GM19351 (cell line): ENCODE data around the gene ESRRB.

ENCODE experiments used
- ATAC-seq: cut with Tn5 transposase; IDR thresholded peaks from one replicate; pipeline ENCODE4 v1.9.1; 2021; ENCODE audit warnings: mild to moderate bottlenecking, moderate library complexity; ENCODE audit not compliant: unreplicated experiment

ESRRB gene

DNA sequence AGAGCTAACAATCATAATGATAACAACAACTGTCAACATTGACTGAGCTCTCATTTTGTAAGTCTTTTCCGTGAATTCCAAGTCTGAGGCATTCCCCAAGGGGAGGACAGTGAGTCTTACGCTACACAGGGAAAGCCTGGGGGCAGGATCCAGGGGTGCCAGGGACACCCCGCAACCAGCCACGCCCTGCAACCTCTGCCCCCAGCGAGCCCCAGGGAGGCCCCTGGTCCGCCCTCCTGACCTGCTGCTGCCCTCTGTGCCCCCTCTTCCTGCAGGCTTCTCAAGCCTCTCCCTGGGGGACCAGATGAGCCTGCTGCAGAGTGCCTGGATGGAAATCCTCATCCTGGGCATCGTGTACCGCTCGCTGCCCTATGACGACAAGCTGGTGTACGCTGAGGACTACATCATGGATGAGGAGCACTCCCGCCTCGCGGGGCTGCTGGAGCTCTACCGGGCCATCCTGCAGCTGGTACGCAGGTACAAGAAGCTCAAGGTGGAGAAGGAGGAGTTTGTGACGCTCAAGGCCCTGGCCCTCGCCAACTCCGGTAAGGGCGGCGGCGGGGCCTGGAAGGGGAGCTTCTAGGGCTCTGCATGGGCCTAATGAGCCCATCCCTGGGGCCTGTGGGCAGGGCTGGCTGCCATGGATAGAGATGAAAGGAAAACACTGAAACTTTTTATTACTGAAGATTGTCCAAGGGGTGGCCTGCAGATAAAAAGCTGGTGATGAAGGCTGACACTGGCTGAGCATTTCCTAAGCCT, 115.4 kb downstream of the ESRRB start:
- no peak for ATAC-seq

DNA sequence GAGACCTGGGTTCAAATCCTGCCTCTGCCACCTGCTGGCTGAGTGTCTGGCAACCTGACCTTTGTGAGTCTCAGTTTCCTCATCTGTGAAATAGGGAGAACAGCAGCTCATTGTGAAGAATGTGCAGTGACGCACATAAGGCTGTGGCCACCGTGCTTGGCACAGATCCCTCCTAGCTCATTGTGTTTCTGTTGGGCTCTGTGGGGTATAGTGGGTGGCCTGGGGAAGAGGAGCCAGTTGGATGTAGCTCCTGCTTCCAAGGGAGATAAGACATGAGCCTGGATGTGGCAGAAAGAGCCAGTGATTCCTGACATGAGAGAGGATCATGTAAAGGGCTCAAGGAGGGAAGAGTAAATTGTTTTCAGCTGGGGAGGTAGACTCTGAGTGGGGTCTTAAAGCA, 120.0 kb downstream of the ESRRB start:
- no peak for ATAC-seq

DNA sequence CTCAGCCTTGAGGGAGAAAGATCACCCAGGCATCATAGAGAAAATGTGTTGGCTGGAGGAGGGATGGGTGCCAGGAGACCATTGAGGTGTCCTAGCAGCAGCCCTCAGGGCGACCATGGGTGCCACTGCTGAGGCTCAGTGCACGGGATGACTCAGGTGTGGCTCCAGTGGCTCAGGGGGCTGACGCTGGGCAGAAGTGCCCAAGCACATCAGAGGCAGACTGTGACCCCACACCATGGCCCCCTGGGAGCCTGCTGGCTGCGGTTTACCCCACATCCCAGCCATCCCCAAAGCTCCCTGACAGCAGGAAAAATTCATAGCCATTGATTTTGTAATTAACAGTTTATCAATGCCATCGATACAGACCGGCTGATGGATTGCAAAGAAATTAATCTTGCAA, 120.7 kb downstream of the ESRRB start:
- ATAC-seq = no peak

DNA sequence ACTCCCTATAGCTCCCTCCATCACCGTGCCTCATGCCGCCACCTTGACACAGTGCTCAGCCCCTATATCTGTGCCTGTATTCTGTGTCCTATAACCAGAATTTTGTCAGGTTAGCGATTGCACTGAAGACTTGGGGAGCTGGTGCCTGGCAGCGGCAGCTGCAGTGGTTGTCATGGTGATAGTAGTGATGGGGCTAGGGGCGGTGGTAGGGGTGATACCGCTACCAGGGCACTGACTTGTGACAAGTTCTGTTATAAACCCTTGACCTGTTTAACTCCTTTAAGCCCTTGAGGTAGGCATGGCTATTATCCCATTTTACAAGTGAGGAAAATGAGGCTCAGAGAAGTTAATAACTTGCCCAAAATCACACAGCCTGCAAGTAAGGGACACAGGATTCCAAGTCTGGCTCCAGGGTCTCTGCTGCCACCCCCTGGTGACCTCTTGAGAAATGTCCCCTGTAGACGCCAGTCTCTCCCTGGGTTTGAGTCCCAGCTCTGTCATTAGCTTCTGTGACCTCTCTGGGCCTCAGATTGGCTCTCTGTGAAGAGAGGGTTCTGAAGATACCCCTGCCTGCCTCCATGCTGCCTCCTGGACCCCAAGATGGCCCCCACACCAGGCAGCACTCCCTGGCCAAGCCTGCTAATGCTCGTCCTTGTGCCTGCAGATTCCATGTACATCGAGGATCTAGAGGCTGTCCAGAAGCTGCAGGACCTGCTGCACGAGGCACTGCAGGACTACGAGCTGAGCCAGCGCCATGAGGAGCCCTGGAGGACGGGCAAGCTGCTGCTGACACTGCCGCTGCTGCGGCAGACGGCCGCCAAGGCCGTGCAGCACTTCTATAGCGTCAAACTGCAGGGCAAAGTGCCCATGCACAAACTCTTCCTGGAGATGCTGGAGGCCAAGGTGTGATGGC, 121.9 kb downstream of the ESRRB start:
- ATAC-seq = no peak

DNA sequence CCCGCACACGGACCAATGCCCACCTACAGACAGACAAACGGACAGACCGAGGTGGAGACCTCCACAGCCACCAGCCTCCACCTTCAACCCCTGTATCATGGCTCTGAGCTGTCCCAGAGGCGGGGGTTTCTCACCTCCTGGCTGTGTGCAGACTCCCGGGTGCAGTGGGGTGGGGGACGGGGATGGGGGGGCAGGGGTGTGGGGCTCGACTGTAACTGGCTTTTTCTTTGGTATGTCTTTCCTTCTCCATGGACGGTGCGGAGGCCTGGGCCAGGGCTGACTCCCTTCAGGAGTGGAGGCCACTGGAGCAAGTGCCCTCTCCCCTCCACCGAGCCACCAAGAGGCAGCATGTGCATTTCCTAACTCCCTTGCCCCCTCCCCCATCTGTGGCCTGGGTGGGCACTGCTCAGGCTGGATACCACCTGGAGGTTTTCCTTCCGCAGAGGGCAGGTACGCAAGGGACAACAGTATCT, 122.6 kb downstream of the ESRRB start:
- no peak for ATAC-seq

DNA sequence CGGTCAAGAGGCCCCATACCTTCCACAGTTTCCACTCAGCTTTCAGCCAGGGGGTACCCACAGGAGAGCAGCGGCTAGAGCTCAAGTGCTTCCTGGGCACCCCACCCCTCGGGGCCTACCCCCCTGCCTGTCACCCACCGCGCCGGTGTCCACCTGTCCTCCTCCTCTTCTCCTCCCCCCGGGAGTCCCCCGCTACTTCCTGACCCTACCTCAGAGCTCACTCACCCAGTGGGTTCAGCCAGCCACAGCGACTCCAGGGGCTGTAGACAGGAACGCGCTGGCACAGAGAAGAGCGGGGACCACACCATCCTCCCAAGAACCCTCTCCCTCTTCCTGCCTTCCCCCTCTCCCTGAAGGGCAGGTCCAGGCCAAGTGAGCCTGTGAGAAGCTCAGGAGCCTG, 123.0 kb downstream of the ESRRB start:
- no peak for ATAC-seq

DNA sequence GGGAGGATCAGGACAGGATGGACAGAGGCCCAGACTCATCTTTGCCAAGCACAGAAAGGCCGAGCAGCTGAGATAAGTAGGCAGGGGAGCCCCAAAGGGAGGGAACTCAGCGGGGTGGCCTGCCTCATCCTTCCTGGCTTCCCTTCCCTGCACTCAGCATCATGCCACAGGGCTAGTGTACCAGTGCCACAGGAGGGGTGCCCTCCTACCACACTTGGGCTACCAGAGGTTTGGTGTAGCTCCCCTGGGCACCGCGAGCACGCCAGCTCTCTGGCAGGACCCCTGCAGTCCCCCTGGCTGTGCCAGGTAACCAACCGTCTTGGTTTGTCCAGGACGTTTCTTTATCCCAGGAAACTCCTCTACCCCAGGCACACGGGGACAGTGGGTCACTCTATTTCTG, 123.5 kb downstream of the ESRRB start:
- ATAC-seq = no peak

DNA sequence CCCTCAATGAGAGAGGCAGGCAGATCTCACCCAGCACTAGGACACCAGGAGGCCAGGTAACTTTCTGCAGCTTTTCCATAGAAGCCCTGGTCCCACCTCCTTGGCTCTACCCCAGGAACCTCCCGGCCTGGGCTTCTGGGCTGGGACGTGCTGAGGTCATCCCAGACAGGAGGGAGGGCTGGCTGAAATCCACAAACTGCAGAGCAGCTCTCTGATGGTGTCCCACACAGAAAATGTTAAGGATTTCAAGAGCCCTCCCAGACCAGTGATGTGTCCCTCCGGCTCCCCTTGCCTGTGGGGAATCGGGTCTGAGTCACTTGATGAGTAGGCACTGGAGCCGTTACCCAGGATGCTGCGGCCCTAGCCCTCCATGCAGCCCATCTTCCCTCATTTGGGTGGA, 124.1 kb downstream of the ESRRB start:
- no peak for ATAC-seq

DNA sequence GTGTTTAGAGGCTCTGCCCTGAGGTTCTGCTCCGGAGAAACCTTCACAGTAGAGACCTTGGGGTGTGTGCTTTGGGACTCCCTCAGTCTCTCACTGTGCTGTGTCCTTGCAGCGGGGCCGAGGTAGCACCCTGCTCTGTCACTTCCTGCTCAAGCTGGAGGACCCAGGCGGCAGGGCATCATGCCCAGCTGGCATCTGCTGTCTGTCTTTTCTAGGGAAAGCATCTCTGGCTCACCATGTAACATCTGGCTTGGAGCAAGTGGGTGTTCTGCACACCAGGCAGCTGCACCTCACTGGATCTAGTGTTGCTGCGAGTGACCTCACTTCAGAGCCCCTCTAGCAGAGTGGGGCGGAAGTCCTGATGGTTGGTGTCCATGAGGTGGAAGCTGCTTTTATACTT, 124.5 kb downstream of the ESRRB start:
- ATAC-seq = no peak

DNA sequence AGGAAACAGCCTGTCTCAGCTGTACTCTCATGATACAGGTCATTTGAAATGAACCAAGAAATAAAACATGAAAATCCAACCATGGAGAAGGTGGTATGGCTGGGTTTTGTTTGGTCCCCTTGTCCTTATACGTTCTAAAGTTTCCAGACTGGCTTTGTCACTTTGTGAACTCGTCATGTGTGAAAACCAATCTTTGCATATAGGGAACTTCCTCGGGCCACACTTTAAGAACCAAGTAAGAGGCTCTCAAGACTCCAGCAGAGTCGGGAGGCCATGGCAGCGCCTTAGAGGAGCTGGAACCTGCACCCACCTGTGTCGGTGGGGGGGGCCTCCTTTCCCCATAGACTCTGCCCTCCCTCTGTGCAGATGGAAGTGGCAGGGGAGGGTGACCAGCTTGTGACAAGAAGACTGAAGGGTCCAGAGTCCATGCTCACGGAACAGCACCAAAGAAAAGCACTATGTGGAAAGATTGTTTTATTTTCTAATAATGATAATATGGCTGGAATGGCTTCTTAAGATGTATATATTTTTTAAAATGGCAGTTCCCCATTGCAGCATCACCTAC, 125.3 kb downstream of the ESRRB start:
- no peak for ATAC-seq

DNA sequence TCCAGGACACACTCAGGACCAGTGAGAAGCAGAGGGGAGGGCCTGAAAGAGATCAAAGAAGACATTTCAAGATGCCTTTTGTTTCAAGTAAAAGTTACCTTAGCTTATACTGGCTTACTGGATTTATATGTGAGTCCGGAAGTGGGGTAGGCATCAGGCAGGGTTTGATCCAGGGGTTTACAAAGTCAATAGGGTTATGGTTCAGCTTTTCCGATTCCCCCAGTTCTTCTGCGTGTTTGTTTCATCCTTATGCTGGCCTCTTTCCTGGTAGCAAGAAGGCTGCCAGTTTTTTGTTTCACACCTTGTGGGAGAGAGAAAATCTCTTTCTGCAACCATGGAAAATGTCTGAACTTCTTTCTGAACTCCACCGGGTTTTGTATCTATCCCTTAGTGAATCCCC, 126.3 kb downstream of the ESRRB start:
- no peak for ATAC-seq

DNA sequence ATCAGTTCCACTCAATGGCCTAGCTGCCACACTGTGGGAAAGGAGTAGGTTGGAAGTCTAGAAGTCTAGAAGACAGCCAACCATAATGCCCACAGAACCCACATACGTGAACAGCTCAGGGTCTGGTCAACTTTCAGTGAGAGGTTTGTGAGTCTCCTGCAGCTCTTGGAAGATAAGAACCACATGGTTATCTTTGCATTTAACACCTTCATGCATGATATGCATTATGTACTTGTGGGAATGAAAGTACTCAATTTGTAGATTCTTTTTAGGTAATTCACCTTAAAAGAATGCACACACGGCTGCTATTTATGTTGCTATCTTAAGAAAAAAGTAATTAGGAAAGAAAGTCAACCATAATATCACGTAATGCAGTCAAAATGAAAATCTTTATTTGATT, 126.7 kb downstream of the ESRRB start:
- ATAC-seq = no peak

DNA sequence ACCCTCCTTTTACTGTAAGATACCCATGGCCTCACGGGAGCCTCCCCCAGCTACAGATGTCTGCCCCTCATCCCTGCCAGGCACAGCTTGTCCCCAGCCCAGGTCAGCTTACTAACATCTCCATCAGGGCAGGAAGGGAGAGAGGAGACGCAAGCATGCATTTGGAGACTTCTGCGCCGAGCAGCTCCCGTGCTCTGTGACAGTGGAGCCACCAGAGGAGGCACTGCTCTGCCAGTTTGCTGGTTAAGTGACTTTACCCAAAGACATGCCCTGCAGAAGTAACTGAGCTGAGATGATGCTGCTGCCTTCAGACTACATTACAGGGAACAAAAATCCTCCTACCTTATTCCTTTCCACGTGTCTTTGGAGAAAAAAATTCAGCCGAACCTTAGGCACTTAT, 133.4 kb downstream of the ESRRB start:
- no peak for ATAC-seq

DNA sequence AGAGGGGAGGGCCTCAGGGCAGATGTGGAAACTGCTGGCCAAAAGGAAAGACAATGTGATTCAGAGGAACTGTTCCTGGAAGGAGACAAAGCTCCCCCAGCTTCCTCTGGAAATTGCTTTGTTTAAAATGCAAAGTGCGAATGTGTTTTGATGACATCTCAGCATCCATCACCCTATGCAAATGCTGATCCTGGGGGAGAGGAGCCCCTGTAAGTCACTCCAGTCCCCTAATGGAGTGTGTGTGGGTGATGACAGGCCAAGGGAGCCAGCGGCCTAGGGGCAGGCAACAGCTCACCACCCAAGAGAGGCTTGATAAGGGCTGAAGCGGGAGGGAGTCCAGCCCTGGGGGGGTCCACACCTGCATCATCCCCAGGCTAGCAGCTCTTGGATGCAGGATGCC, 134.2 kb downstream of the ESRRB start:
- ATAC-seq = no peak

DNA sequence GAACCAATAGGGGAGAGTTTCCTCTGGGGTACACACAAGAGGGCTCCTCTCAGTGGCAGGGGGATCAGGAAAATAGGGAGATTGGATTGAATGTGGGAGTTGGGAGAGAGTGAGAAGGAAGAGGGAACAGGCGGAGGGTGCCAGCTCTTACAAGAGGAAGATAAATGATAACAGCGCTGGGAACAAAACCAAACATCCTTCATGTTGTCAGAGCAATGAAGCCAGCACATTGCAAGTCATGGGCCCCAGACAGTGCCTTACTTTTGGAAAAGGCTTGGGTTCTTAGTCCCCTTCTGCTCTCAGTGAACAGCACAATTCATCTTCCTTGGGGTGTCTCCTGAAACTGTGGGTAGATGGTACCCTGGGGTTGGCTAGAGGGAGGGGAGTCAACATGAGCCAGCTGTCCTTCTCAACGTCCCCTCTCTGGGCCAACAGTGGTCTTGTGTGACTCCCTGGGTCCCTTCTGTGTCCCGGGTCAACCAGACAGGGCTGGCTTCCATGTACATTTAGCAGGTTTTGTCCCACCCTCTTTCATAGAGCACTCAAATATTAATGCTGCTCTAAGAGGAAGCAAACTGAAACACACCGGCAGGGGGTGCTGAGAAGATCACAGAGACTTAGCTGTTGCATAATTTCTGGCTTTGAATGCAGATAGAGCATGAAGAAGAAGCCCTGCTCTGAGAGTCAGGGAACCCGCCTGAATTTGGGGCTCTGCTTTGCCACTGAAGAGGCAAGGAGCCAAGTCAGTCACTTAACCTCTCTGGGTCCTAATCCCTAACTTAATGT, 138.5 kb downstream of the ESRRB start:
- ATAC-seq = no peak

DNA sequence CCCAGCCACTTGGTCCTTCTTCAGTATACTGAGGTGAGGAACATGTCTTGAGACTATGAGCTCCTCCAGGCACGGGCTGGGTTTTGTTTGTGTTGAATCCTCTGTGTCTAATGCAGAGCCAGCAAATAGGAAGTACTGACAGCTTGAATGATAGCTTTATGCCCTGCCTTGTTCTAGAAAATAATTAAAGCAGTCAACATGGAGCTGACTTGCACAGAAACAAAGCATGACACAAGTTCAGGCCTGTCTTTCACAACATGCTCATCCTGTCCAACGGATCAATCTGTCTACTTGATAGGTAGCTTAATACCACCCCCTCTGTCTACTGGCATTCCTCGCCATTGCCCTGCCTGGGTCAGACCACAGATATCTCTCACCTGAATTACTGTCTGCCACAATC, 140.9 kb downstream of the ESRRB start:
- ATAC-seq = no peak

DNA sequence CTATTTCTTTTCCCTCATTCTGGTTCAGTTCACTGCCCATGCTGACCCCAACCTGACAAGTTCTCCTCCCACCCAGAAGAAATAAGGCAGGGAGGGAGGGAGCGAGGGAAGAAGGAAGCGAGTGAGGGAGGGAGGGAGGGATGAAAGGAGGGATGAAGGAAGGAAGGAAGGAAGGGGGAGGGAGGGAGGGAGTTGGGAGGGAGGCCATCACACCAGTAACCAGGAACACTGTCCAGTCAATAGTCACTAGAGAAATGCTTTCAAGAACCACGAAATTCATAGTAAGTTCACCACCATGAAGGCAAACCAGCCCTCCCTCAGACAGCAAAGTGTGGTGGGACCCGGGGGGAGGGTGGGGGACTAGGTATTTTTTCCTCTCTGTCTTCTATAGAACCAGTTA, 142.4 kb downstream of the ESRRB start:
- ATAC-seq = no peak

DNA sequence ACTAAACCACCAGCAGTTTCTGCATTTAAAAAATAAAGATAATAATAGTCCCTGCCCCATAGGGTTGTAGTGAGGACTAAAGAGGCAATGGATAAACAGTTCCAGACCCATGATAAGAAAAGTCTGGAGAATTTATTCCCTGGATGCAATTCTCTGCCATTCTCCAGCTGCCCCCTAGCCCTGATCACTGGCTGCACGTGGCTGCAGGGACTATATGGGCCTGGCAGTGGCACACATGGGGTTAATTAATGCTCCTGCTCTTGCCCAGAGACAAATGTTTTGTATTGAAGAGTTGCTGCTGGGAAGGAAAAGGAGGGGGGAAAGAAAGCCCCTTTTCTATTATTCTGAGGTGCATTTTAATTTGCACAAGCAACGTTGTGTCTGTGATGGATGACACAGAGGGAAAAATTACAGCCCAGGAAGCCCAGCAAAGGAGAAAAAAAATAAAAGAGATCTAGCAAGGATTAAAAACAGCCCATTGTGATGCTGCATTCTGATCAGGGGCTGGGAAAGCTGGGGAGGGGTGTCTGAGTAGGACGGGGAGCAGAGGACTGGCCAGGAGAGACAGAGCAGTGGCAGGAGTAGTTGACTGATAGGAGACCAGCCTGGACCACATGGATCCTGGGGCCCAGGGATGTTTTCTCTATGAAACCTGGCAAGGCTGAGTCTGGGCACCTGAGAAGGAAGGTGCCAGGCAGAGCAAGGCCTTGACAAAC, 149.3 kb downstream of the ESRRB start:
- ATAC-seq = no peak

DNA sequence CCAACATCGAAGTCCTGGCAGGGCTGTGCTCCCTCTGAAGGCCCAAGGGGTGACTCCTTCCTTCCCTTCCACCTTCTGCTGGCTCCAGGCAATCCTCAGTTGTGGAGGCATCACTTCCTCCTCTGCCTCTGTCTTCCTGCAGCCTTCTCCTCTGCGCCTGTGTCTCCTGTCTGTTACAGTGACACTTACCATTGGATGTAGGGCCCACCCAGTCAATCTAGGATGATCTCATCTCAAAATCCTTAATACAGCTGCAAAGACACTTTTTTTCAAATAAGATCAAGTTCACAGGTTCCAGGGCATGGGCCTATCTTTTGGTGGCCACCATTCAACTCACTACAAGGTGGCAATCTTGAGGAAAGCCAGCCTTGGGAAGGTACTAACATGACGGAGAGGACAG, 155.1 kb downstream of the ESRRB start:
- no peak for ATAC-seq

DNA sequence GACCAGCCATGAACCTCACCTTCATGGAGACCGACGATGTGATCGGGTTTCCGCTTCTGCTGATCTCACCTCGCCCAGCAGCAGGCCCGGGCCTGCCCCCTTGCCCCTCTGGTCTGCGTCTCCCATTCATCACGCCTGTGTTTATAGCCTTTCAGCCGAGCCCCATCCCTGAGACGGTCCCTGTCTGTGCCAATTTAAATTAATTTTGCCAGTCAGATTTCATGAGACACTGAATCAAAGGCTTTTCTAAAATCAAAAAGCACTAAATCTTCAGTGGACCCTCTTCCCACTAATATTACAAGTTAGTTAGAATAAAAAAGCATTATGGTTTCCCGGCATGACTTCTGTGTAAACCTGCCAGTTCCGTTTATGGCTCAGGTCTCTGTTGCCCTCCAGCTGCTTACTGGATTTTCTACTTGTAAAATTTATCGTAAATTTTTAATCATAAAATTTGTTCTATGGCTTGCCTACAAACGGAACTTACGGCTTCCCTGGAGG, 155.9 kb downstream of the ESRRB start:
- ATAC-seq = no peak
